HepG2 (cell line): ENCODE data around the gene NDUFB10. TPM values are rescaled to one million over a fixed set of nuclear protein-coding genes. Genes with fewer than 3 reads are reported as not detected.

Experiments
- CENPBD1 ChIP-seq: sonication (generic); formaldehyde crosslinking; IDR thresholded peaks from 2 replicates; pipeline ENCODE4 v1.8.0; 2022; ENCODE audit warnings: missing genetic modification reagents, low read depth, mild to moderate bottlenecking, borderline replicate concordance
- HOXA9 ChIP-seq: sonication (generic); formaldehyde crosslinking; IDR thresholded peaks from 2 replicates; pipeline ENCODE4 v1.8.1; 2022; ENCODE audit warnings: missing genetic modification reagents, mild to moderate bottlenecking, moderate library complexity, borderline replicate concordance
- KDM1A ChIP-seq: IDR thresholded peaks from 2 replicates; pipeline ENCODE4 v1.6.1; 2016; ENCODE audit warnings: missing compliant biosample characterization
- KIAA2018 ChIP-seq: sonication (generic); formaldehyde crosslinking; IDR thresholded peaks from 2 replicates; pipeline ENCODE4 v1.5.0; 2020; ENCODE audit warnings: mild to moderate bottlenecking, missing genetic modification reagents, borderline replicate concordance
- MIER3 ChIP-seq: IDR thresholded peaks from 2 replicates; pipeline ENCODE4 v1.6.1; 2016; ENCODE audit warnings: missing compliant biosample characterization, borderline replicate concordance
- PAF1 ChIP-seq: IDR thresholded peaks from 2 replicates; pipeline ENCODE4 v1.6.1; 2016; ENCODE audit warnings: missing genetic modification reagents, missing compliant biosample characterization
- POLR2AphosphoS2 ChIP-seq: IDR thresholded peaks from 2 replicates; pipeline ENCODE4 v1.6.1; 2011; ENCODE audit warnings: low read depth, low read length, improper control_type of control experiment
- ZNF543 ChIP-seq: sonication (generic); formaldehyde crosslinking; IDR thresholded peaks from 2 replicates; pipeline ENCODE4 v1.4.0; 2020; ENCODE audit warnings: mild to moderate bottlenecking, missing genetic modification reagents
- ZNF646 ChIP-seq: sonication (generic); formaldehyde crosslinking; IDR thresholded peaks from 2 replicates; pipeline ENCODE4 v1.9.0; 2021; ENCODE audit warnings: mild to moderate bottlenecking, missing genetic modification reagents
- ZNF891 ChIP-seq: sonication (generic); formaldehyde crosslinking; IDR thresholded peaks from 2 replicates; pipeline ENCODE4 v1.5.0; 2020; ENCODE audit warnings: mild to moderate bottlenecking, missing genetic modification reagents
- polyA plus RNA-seq, 8 experiments: library from polyadenylated mRNA; depleted of rRNA in 3 of 8; stranded (reverse) in 7 of 8; unstranded in 1 of 8; fragments of >200 nt; fragmentation: Illumina TruSeq in 4 of 8; extraction: Trizol in 4 of 8; gene quantifications; 2 replicates each; pipeline versions ENCODE4 v1.2.1 to v1.2.3, GENCODE V29; 2011 to 2016; ENCODE audit warnings: low read depth in 4 of 8, missing spikeins in 1 of 8, mixed read lengths in 1 of 8; ENCODE audit not compliant: insufficient read depth in 1 of 8
- total RNA-seq, 5 experiments: library from RNA; depleted of rRNA; stranded (reverse); fragments of >200 nt; fragmentation: Illumina TruSeq; extraction: Trizol; gene quantifications; 2 replicates each; pipeline ENCODE4 v1.2.3, GENCODE V29; 2016; ENCODE audit warnings: low read depth in 1 of 5

The NDUFB10 gene
- total and polyA plus RNA-seq, 2 of the 13 experiments (the other 11 are each of a cell fraction or from before 2014, with no cell fraction given) = 68.6 to 157 TPM

GRCh38 chr16:1971796-1972489, 12.6 kb downstream of the NDUFB10 start, which contains the start of gene TBL3 (continued):
- TF ChIP-seq KDM1A (CRISPR knock-in tag) (peak; percentile 53; the same call in 1 of the 2 replicates), POLR2AphosphoS2 (no peak), KIAA2018 (CRISPR knock-in tag) (no peak; the same call in 1 of the 2 replicates), ZNF646 (CRISPR knock-in tag) (no peak), HOXA9 (CRISPR knock-in tag) (peak; percentile 74; the same call in 1 of the 2 replicates), ZNF543 (CRISPR knock-in tag) (peak; percentile 91), MIER3 (peak; percentile 95; the same call in 1 of the 2 replicates), ZNF891 (CRISPR knock-in tag) (no peak), CENPBD1 (CRISPR knock-in tag) (no peak), PAF1 (CRISPR knock-in tag) (no peak)
